ENCODE measurements around the gene FLVCR2.
"Not testable (repeated sequence)": the region's sequence is repeated elsewhere in the genome, so short reads cannot be mapped to it uniquely, and the experiment has no call there.

Gene FLVCR2

GRCh38 chr14:75579882-75580281 is 1.5 kb downstream of the FLVCR2 start:
- no peak overlapping the region for H3K4me3 ChIP-seq (ENCODE audit: low read length)
- DNase-seq (ENCODE audit: low read depth, low spot score) = no peak

GRCh38 chr14:75587388-75587787 is 9.0 kb downstream of the FLVCR2 start:
- DNase-seq (ENCODE audit: low read depth, low spot score) = no peak
- no peak overlapping the region for H3K4me3 ChIP-seq (ENCODE audit: low read length)

GRCh38 chr14:75589931-75590330 is 11.5 kb downstream of the FLVCR2 start:
- DNase-seq (ENCODE audit: low read depth, low spot score) = no peak
- no peak overlapping the region for H3K4me3 ChIP-seq (ENCODE audit: low read length)

- DNase-seq (ENCODE audit: low read depth, low spot score) = no peak
- no peak overlapping the region for H3K4me3 ChIP-seq (ENCODE audit: low read length)
These were observed 13.0 kb downstream of the FLVCR2 start for GRCh38 chr14:75591331-75591946.

GRCh38 chr14:75591987-75592575 is 13.7 kb downstream of the FLVCR2 start:
- DNase-seq (ENCODE audit: low read depth, low spot score) = no peak
- no peak overlapping the region for H3K4me3 ChIP-seq (ENCODE audit: low read length)

- no peak overlapping the region for H3K4me3 ChIP-seq (ENCODE audit: low read length)
- DNase-seq (ENCODE audit: low read depth, low spot score) = no peak
These were observed 16.8 kb downstream of the FLVCR2 start for GRCh38 chr14:75595226-75595625.

- no peak for DNase-seq (ENCODE audit: low read depth, low spot score)
These were observed 18.7 kb downstream of the FLVCR2 start for GRCh38 chr14:75597149-75597548.

GRCh38 chr14:75600100-75600499 is 21.7 kb downstream of the FLVCR2 start:
- DNase-seq (ENCODE audit: low read depth, low spot score); H3K4me3 ChIP-seq (ENCODE audit: low read length): not testable (repeated sequence)

More at GRCh38 chr14:75597149-75597548, 18.7 kb downstream of the FLVCR2 start:
- no peak overlapping the region for H3K4me3 ChIP-seq (ENCODE audit: low read length)

GRCh38 chr14:75601061-75601460 is 22.6 kb downstream of the FLVCR2 start:
- not testable (repeated sequence) for H3K4me3 ChIP-seq (ENCODE audit: low read length); DNase-seq (ENCODE audit: low read depth, low spot score)

- H3K4me3 ChIP-seq (ENCODE audit: low read length) = no peak overlapping the region
These were observed 24.1 kb downstream of the FLVCR2 start for GRCh38 chr14:75602503-75602902.

GRCh38 chr14:75604979-75605851 is 26.8 kb downstream of the FLVCR2 start:
- no peak for DNase-seq (ENCODE audit: low read depth, low spot score)
- H3K4me3 ChIP-seq (ENCODE audit: low read length) = no peak overlapping the region

More at GRCh38 chr14:75602503-75602902, 24.1 kb downstream of the FLVCR2 start:
- no peak for DNase-seq (ENCODE audit: low read depth, low spot score)

- H3K4me3 ChIP-seq (ENCODE audit: low read length) = no peak overlapping the region
- no peak for DNase-seq (ENCODE audit: low read depth, low spot score)
These were observed 27.5 kb downstream of the FLVCR2 start for GRCh38 chr14:75605916-75606315.

GRCh38 chr14:75607044-75607443 is 28.6 kb downstream of the FLVCR2 start:
- no peak for DNase-seq (ENCODE audit: low read depth, low spot score)
- H3K4me3 ChIP-seq (ENCODE audit: low read length) = no peak overlapping the region

GRCh38 chr14:75607842-75608640 is 29.6 kb downstream of the FLVCR2 start:
- H3K4me3 ChIP-seq (ENCODE audit: low read length) = no peak overlapping the region
- no peak for DNase-seq (ENCODE audit: low read depth, low spot score)

- no peak for DNase-seq (ENCODE audit: low read depth, low spot score)
- no peak overlapping the region for H3K4me3 ChIP-seq (ENCODE audit: low read length)
These were observed 30.7 kb downstream of the FLVCR2 start for GRCh38 chr14:75609116-75609515.

GRCh38 chr14:75609606-75610475 is 31.4 kb downstream of the FLVCR2 start:
- DNase-seq (ENCODE audit: low read depth, low spot score) = no peak
- H3K4me3 ChIP-seq (ENCODE audit: low read length) = no peak overlapping the region

GRCh38 chr14:75610834-75611233 is 32.4 kb downstream of the FLVCR2 start:
- no peak overlapping the region for H3K4me3 ChIP-seq (ENCODE audit: low read length)
- no peak for DNase-seq (ENCODE audit: low read depth, low spot score)

GRCh38 chr14:75612157-75612556 is 33.7 kb downstream of the FLVCR2 start:
- no peak for DNase-seq (ENCODE audit: low read depth, low spot score)
- H3K4me3 ChIP-seq (ENCODE audit: low read length) = no peak overlapping the region

Data from Jurkat, Clone E6-1 (cell line).